GM19351 (cell line): Measurements from ENCODE around the gene CCDC88C.
"Not testable (repeated sequence)": the region's sequence is repeated elsewhere in the genome, so short reads cannot be mapped to it uniquely, and the experiment has no call there.

Experiments
- ATAC-seq: cut with Tn5 transposase; IDR thresholded peaks from one replicate; pipeline ENCODE4 v1.9.1; 2021; ENCODE audit warnings: mild to moderate bottlenecking, moderate library complexity; ENCODE audit not compliant: unreplicated experiment

Gene CCDC88C, protein sequence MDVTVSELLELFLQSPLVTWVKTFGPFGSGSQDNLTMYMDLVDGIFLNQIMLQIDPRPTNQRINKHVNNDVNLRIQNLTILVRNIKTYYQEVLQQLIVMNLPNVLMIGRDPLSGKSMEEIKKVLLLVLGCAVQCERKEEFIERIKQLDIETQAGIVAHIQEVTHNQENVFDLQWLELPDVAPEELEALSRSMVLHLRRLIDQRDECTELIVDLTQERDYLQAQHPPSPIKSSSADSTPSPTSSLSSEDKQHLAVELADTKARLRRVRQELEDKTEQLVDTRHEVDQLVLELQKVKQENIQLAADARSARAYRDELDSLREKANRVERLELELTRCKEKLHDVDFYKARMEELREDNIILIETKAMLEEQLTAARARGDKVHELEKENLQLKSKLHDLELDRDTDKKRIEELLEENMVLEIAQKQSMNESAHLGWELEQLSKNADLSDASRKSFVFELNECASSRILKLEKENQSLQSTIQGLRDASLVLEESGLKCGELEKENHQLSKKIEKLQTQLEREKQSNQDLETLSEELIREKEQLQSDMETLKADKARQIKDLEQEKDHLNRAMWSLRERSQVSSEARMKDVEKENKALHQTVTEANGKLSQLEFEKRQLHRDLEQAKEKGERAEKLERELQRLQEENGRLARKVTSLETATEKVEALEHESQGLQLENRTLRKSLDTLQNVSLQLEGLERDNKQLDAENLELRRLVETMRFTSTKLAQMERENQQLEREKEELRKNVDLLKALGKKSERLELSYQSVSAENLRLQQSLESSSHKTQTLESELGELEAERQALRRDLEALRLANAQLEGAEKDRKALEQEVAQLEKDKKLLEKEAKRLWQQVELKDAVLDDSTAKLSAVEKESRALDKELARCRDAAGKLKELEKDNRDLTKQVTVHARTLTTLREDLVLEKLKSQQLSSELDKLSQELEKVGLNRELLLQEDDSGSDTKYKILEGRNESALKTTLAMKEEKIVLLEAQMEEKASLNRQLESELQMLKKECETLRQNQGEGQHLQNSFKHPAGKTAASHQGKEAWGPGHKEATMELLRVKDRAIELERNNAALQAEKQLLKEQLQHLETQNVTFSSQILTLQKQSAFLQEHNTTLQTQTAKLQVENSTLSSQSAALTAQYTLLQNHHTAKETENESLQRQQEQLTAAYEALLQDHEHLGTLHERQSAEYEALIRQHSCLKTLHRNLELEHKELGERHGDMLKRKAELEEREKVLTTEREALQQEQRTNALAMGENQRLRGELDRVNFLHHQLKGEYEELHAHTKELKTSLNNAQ (N-terminal part only)

GRCh38 chr14:91417120-91417982, at the start of gene CCDC88C:
Gene CCDC88C (minus strand): TSS chr14:91417820. CDS start chr14:91417690, 130 bp downstream.
- ATAC-seq: peak; percentile 44

DNA sequence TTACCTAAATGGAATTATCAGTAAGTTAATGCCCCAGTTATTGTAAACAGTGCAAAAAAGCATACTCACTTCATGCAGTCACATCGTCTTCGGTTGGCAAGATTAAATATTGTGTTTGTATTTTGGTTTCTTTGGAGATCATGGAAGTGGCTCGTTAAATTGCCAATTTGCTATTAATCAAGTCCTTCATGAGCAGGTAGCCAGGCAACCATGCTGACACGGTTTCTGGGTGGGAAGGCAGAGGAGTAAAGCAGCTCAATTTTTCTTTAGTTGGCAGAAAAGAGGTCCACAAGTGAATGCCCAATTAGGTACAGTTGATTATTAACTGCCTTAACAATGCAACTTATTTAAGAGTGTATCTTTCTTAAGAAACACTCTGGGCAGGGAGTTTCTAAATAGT, 48.6 kb upstream of the CCDC88C start:
- ATAC-seq: no peak

DNA sequence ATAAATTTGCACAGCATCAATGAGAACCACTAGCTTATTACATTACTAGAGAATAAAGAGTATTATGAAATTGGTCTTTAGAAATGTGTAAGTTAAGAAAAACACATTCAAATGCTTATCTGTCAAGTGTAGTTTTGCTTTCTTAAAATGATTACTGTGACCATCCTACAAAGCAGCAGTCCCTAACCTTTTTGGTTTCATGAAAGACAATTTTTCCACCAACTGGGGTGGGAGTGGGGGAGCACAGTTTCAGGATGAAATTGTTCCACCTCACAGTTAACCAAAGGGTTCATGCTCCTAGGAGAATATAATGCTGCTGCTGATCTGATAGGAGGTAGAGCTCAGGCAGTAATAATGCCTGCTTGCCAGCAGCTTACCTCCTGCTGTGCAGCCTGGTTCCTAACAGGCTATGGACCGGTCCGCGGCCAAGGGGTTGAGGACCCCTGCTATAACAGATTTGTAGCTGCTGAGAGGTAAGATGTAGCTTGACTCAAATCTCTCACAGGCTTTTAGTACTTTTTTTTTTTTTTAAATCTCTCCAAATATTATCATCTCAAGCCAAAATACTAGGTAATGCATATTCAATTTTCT, 47.1 kb upstream of the CCDC88C start:
- no peak for ATAC-seq

GRCh38 chr14:91458612-91459011, 41.0 kb upstream of the CCDC88C start:
- no peak for ATAC-seq

- no peak for ATAC-seq
Measured at GRCh38 chr14:91456283-91456682, 38.7 kb upstream of the CCDC88C start.

DNA sequence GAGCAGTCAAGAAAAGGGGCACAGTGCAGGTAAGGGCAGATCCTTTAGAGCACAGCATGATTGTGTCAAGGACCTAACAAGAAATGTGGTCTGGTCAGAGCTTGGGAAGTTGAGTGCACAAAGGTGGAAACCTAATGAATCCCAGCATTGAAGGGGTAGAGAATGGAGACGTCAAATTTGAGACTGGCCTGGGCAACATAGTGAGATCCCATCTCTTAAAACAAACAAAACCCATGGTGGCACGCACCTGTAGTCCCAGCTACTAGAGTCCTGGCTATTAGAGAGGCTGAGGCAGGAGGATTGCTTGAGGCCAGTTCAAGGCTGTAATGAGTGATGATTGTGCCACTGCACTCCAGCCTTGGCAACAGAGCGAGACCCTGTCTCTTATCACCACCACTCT, 37.0 kb upstream of the CCDC88C start:
- ATAC-seq: no peak

DNA sequence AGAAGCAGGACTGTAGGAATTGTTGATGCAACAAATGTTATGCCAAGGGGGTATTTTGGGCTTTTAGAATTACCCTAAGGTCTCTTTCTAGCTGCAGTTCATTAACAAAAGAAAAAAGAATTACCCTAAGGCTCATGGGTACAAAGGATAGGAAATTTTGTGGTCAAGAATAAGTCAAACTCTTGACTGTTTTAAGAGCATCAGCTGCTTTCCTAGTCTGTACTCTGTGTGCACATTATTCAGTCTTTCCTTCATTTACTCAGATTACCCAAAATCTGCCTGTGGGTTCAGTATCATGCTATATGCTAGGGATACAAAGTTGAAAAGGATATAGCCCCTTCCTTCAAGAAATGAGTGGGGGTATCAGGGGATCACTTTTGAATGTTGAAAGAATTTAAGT, 36.5 kb upstream of the CCDC88C start:
- no peak for ATAC-seq

GRCh38 chr14:91453744-91454143, 36.1 kb upstream of the CCDC88C start:
- ATAC-seq: no peak

GRCh38 chr14:91444335-91445020, 26.9 kb upstream of the CCDC88C start:
- ATAC-seq: no peak

- ATAC-seq: no peak
Measured at GRCh38 chr14:91439345-91439744, 21.7 kb upstream of the CCDC88C start.

DNA sequence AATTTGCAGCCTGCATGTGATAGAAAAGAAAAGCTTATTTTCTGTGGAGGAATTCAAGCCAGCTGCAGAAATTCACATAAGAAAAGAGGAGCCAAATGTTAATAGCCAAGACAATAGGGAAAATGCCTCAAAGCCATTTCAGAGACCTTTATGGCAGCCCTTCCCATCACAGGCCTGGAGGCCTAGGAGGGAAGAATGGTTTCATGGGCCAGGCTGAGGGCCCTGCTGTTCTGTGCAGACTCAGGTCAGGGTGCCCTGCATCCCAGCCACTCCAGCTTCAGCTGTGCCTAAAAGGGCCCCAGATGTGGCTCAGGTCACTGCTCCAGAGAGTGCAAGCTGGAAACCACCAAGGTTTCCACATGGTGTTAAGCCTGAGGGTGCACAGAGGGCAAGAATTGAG, 21.2 kb upstream of the CCDC88C start:
- no peak for ATAC-seq

DNA sequence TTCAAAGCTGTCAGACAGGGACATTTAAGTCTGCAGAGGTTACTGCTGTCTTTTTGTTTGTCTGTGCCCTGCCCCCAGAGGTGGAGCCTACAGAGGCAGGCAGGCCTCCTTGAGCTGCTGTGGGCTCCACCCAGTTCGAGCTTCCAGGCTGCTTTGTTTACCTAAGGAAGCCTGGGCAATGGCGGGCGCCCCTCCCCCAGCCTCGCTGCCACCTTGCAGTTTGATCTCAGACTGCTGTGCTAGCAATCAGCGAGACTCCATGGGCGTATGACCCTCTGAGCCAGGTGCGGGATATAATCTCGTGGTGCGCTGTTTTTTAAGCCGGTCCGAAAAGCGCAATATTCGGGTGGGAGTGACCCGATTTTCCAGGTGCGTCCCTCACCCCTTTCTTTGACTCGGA, 18.6 kb upstream of the CCDC88C start:
- not testable (repeated sequence) for ATAC-seq

DNA sequence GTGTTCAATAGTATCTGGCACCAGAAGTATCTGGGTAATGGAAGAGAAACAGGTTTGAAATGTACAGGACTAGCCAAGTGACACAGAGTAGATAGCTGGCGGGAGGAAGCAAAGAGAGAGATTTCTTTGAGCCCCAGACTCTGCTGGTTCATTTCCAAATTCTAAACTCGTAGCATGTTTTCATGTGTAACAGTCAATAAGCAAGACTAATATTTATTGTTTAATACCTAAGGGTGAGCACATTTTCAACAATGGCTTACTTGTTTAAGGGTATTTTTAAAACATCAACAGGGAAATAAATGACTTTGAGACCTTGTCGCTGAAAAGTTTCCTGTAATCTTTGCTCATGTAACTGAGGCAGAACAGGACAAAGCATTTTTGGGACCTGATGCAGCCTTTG, 11.8 kb upstream of the CCDC88C start:
- no peak for ATAC-seq

DNA sequence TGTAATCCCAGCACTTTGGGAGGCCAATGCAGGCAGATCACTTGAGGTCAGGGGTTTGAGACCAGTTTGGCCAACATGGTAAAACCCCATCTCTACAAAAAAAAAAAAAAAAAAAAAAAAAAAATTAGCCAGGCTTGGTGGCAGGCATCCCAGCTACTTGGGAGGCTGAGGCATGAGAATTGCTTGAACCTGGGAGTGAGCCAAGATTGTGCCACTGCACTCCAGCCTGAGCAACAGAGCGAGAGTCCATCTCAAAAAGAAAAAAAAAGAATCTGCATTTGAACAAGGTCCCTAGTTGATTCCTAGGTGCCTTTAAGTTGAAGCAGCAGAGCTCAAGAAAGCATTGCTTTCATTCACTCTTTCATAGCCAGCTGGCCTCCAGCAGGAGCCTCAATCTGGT, 11.3 kb upstream of the CCDC88C start:
- ATAC-seq: not testable (repeated sequence)

GRCh38 chr14:91425531-91425944, 7.9 kb upstream of the CCDC88C start:
- not testable (repeated sequence) for ATAC-seq

DNA sequence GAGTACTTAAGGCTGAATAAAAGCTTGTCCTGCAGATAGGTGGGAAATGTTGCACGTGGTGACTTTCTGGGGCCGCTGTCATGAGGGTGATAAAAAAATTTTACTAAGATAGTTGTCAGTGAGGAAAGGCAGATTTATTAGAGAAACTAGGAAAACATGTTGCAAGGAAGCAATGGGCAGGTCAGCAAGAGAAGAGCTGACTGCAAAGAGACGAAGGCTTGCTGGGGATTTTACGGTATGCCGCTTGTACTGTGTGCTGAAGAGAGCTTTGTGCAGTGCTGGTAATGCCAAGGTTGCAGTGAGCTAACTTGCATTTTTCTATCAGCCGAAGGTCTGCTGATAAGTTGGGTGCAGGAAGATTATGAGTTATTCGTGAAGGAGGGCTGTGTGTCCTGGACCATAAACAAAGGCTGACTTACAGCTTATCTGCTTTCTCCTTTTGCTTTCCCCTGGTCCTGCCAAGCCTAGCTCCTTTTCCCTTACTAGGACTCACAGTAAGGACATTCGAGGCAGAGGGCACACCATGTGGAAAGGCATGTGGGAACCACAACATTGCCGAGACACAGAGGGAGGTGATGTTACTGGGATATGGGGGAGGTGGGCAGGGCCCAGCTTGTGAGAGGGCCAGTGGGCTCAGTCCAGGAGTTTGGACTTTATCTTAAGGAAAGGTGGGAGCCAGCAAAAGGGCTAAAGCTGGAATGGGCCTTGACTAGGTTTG, 7.4 kb upstream of the CCDC88C start:
- no peak for ATAC-seq

- no peak for ATAC-seq
Measured at GRCh38 chr14:91420686-91421085, 3.1 kb upstream of the CCDC88C start.

- ATAC-seq: no peak
Measured at GRCh38 chr14:91419451-91419850, 1.8 kb upstream of the CCDC88C start.

GRCh38 chr14:91419044-91419397, 1.4 kb upstream of the CCDC88C start:
- ATAC-seq: no peak
